K562 (cell line): ENCODE measurements around the gene ZNF215. TPM values are rescaled to one million over a fixed set of nuclear protein-coding genes. Genes with fewer than 3 reads are reported as not detected.

ENCODE experiments used
- ATAC-seq: fragments of 200-7000 bp; cut with Tn5 transposase; 3 replicates; pipeline ENCODE4 v1.9.1; 2020; ENCODE audit warnings: moderate library complexity
- Bru-seq: library from RNA; stranded (reverse); fragments of 400-500 nt; gene quantifications from one replicate; lab custom pipeline; 2021; lab: Mats Ljungman, UMichigan
- BruChase-seq, 2 experiments: library from RNA; stranded (reverse); fragments of 400-500 nt; gene quantifications; one replicate each; lab custom pipeline; 2021; lab: Mats Ljungman, UMichigan
- BruUV-seq: library from RNA; stranded (reverse); fragments of 400-500 nt; replicated peaks from 2 replicates; lab custom pipeline; 2021; lab: Mats Ljungman, UMichigan
- CTCF ChIA-PET: fragments of 300-600 bp; formaldehyde crosslinking; extraction: SDS; loops from one replicate; lab custom pipeline; 2021; ENCODE audit warnings: low intra/inter-chr PET ratio; lab: Yijun Ruan, JAX
- POLR2A ChIA-PET: fragments of 300-600, 350-650 bp; sonication (Branson Sonifier 250); formaldehyde crosslinking; extraction: SDS; loops from one replicate; lab custom pipeline; 2021; ENCODE audit warnings: antibody characterized with exemption, inconsistent platforms; lab: Yijun Ruan, JAX
- DNase-seq, 4 experiments: peaks; one replicate each; pipeline versions ENCODE4 v3.0.0 to v3.0.0-alpha.2; 2011 to 2018; ENCODE audit warnings: low spot score in 3 of 4, mixed read lengths in 3 of 4; ENCODE audit errors: extremely low read depth in 1 of 4
- FAIRE-seq: peaks from 2 replicates; lab custom pipeline; 2011; peaks lifted over from hg19 to GRCh38; lab: Jason Lieb, UNC
- H2AFZ ChIP-seq: 2 replicates; pipeline ENCODE4 v1.6.0; 2011; ENCODE audit warnings: low read depth, low read length, control low read depth, inconsistent platforms
- H3K27ac ChIP-seq: fragments of 200-600 bp; 3 replicates; pipeline ENCODE4 v1.8.0; 2011; ENCODE audit warnings: low read depth, mild to moderate bottlenecking, control low read depth, inconsistent platforms, low read length, moderate library complexity, mixed read lengths; ENCODE audit errors: extremely low read depth
- H3K27me3 ChIP-seq, 2 experiments: fragments of 300-600 bp in 1 of 2; 2 replicates in 1 of 2; 3 replicates in 1 of 2; pipeline versions ENCODE4 v1.6.0 to v1.8.0; 2011; ENCODE audit warnings: inconsistent platforms in 2 of 2, low read length in 2 of 2, mild to moderate bottlenecking in 1 of 2, mixed read lengths in 1 of 2, moderate library complexity in 1 of 2; ENCODE audit not compliant: control insufficient read depth in 2 of 2, insufficient read depth in 2 of 2
- H3K36me3 ChIP-seq: fragments of 300-600 bp; 3 replicates; pipeline ENCODE4 v1.8.0; 2011; ENCODE audit warnings: mild to moderate bottlenecking, low read length, inconsistent platforms; ENCODE audit not compliant: control insufficient read depth, insufficient read depth
- H3K4me1 ChIP-seq, 2 experiments: fragments of 200-600 bp in 1 of 2; replicated peaks in 1 of 2; 2 replicates in 1 of 2; 3 replicates in 1 of 2; pipeline versions ENCODE4 v1.5.1 to v1.8.0; 2011; ENCODE audit warnings: inconsistent platforms in 2 of 2, low read length in 2 of 2, mild to moderate bottlenecking in 1 of 2, mixed read lengths in 1 of 2, moderate library complexity in 1 of 2; ENCODE audit not compliant: control insufficient read depth in 2 of 2, insufficient read depth in 2 of 2
- H3K4me2 ChIP-seq: 2 replicates; pipeline ENCODE4 v1.6.1; 2011; ENCODE audit warnings: low read length, control low read depth, inconsistent platforms, mixed read lengths; ENCODE audit not compliant: insufficient read depth
- H3K4me3 ChIP-seq: fragments of 200-600 bp; sonication (generic), shearing (Covaris generic); 2 replicates; pipeline ENCODE4 v1.5.1; 2016; ENCODE audit warnings: control low read depth, inconsistent platforms
- H3K79me2 ChIP-seq: fragments of 200-600 bp; 3 replicates; pipeline ENCODE4 v1.8.0; 2011; ENCODE audit warnings: low read length, inconsistent platforms; ENCODE audit not compliant: control insufficient read depth, insufficient read depth
- H3K9ac ChIP-seq, 2 experiments: 2 replicates each; pipeline versions ENCODE4 v1.6.0 to v1.6.1; 2011; ENCODE audit warnings: low read depth in 2 of 2, low read length in 2 of 2, control low read depth in 1 of 2, inconsistent platforms in 1 of 2, mild to moderate bottlenecking in 1 of 2, mixed read lengths in 1 of 2; ENCODE audit not compliant: insufficient read depth in 1 of 2
- H3K9me1 ChIP-seq: one replicate; pipeline ENCODE4 v1.6.0; 2011; ENCODE audit warnings: inconsistent platforms, mild to moderate bottlenecking, low read length, moderate library complexity; ENCODE audit not compliant: control insufficient read depth, insufficient read depth
- H3K9me3 ChIP-seq: replicated peaks from 2 replicates; pipeline ENCODE4 v1.5.1; 2011; ENCODE audit warnings: low read depth, low read length, inconsistent platforms; ENCODE audit not compliant: control insufficient read depth, insufficient read depth
- H4K20me1 ChIP-seq: replicated peaks from 2 replicates; pipeline ENCODE4 v1.6.1; 2011; ENCODE audit warnings: low read length, inconsistent platforms, mixed read lengths; ENCODE audit not compliant: control insufficient read depth, insufficient read depth
- EWSR1 ChIP-seq: fragments of 450-650 bp; IDR thresholded peaks from 2 replicates; pipeline ENCODE4 v1.6.1; 2018; ENCODE audit warnings: borderline replicate concordance, mild to moderate bottlenecking, low read depth, moderate library complexity; ENCODE audit not compliant: partially characterized antibody
- FOXK2 ChIP-seq, 2 experiments: fragments of 450-650 bp; IDR thresholded peaks in 1 of 2; conservative IDR thresholded peaks in 1 of 2; 2 replicates each; pipeline ENCODE4 v1.6.1; 2016; ENCODE audit warnings: low read depth in 2 of 2, mild to moderate bottlenecking in 1 of 2
- HEY1 ChIP-seq: fragments of 250-450 bp; sonication (Bioruptor Pico); IDR thresholded peaks from 2 replicates; pipeline ENCODE4 v1.5.0; 2020; ENCODE audit warnings: mild to moderate bottlenecking, moderate library complexity, borderline replicate concordance
- MLX ChIP-seq, 2 experiments: fragments of 450-650 bp in 1 of 2; sonication (generic) in 1 of 2; formaldehyde crosslinking; conservative IDR thresholded peaks; 2 replicates each; pipeline versions ENCODE4 v1.4.0 to v1.8.1; 2020 to 2022; ENCODE audit warnings: mild to moderate bottlenecking in 1 of 2, missing genetic modification reagents in 1 of 2
- NFIX ChIP-seq: fragments of 250-450 bp; sonication (Bioruptor Pico); IDR thresholded peaks from 2 replicates; pipeline ENCODE4 v1.4.0; 2020; ENCODE audit warnings: low read depth, mild to moderate bottlenecking, moderate library complexity
- RBM22 ChIP-seq: fragments of 200-400 bp; formaldehyde crosslinking; IDR thresholded peaks from 2 replicates; pipeline ENCODE4 v1.6.1; 2018; ENCODE audit warnings: low read length, low read depth; ENCODE audit not compliant: poor library complexity, severe bottlenecking
- RBM34 ChIP-seq: fragments of 200-400 bp; formaldehyde crosslinking; IDR thresholded peaks from 2 replicates; pipeline ENCODE4 v1.6.1; 2018; ENCODE audit warnings: low read length, borderline replicate concordance; ENCODE audit not compliant: insufficient read depth
- SLC30A9 ChIP-seq: fragments of 250-450 bp; sonication (Bioruptor Pico); IDR thresholded peaks from 2 replicates; pipeline ENCODE4 v1.8.0; 2022; ENCODE audit warnings: mild to moderate bottlenecking, moderate library complexity
- SMARCB1 ChIP-seq: IDR thresholded peaks from 2 replicates; pipeline ENCODE4 v1.6.1; 2011; ENCODE audit warnings: improper control_type of control experiment, low read depth; ENCODE audit not compliant: insufficient read length
- SPI1 ChIP-seq: IDR thresholded peaks from 2 replicates; pipeline ENCODE4 v1.6.1; 2011; ENCODE audit warnings: low read depth, low read length, control low read depth, borderline replicate concordance
- TAF1 ChIP-seq: IDR thresholded peaks from 2 replicates; pipeline ENCODE4 v1.6.1; 2011; ENCODE audit warnings: mild to moderate bottlenecking, low read length, moderate library complexity; ENCODE audit not compliant: insufficient read depth, control insufficient read depth, severe bottlenecking; ENCODE audit errors: extremely low read depth
- ZNF639 ChIP-seq, 2 experiments: fragments of 200-800 bp in 1 of 2; sonication (Bioruptor generic) in 1 of 2; sonication (generic) in 1 of 2; formaldehyde crosslinking in 1 of 2; IDR thresholded peaks in 1 of 2; conservative IDR thresholded peaks in 1 of 2; 2 replicates each; pipeline versions ENCODE4 v1.5.0 to v1.6.1; 2016 to 2020; ENCODE audit warnings: missing compliant biosample characterization in 1 of 2, missing genetic modification characterization in 1 of 2, missing genetic modification reagents in 1 of 2
- WGBS: fragments of 100-300 bp; shearing (Covaris generic); methylation state at CpG from one replicate; pipeline ENCODE4 v1.1.6; 2016; ENCODE audit warnings: low coverage, mixed read lengths; ENCODE audit not compliant: insufficient coverage; ENCODE audit errors: missing lambda C conversion rate; 5-methylcytosine and 5-hydroxymethylcytosine counted together
- in situ Hi-C: fragments of 300-500 bp; cut with MboI; formaldehyde crosslinking; loops from 4 replicates; pipeline ENCODE4 v1.15.0; 2018; ENCODE audit warnings: inconsistent platforms, mixed read lengths
- intact Hi-C: fragments of 100-400 bp; cut with micrococcal nuclease; formaldehyde crosslinking; loops from 2 replicates; pipeline ENCODE4 v1.14.2; 2022
- long read RNA-seq, 3 experiments: library from polyadenylated mRNA in 2 of 3; library from RNA in 1 of 3; unstranded in 2 of 3; stranded (forward) in 1 of 3; transcript quantifications; one replicate each; pipeline ENCODE4 v2.0.0, GENCODE V29; 2019 to 2022
- polyA minus RNA-seq, 3 experiments: library from RNA; depleted of rRNA, polyadenylated mRNA; stranded (reverse); fragments of >200 nt; gene quantifications; 2 replicates each; pipeline ENCODE4 v1.2.3, GENCODE V29; 2011
- polyA plus RNA-seq, 8 experiments: library from polyadenylated mRNA; depleted of rRNA in 4 of 8; stranded (reverse) in 5 of 8; unstranded in 3 of 8; fragments of >200 nt; fragmentation: Nextera tagmentation in 2 of 8; fragmentation: Illumina TruSeq in 1 of 8; extraction: Ambion mirVana in 2 of 8; extraction: Trizol in 1 of 8; gene quantifications; 2 replicates each; pipeline versions ENCODE4 v1.2.1 to v1.2.3, GENCODE V29; 2011 to 2014; ENCODE audit warnings: inconsistent platforms in 1 of 8, missing spikeins in 1 of 8
- total RNA-seq, 7 experiments: library from RNA; depleted of rRNA in 6 of 7; stranded (reverse); fragments of >200 nt in 6 of 7; fragmentation: Illumina TruSeq in 2 of 7; extraction: Trizol in 2 of 7; gene quantifications; 2 replicates each; pipeline versions ENCODE4 v1.2.1 to v1.2.3, GENCODE V29; 2011 to 2021; ENCODE audit warnings: low replicate concordance in 1 of 7

Gene ZNF215
- 29.3 and 51.7 TPM in 2 replicates for total RNA-seq (2011; cell fraction: chromatin; rRNA removed; ENCODE audit: low replicate concordance)
- total RNA-seq (2011; cell fraction: nucleolus; rRNA removed) = 18.2 and 18.9 TPM in 2 replicates
- 22.4 and 26.6 TPM in 2 replicates for total RNA-seq (2011; cell fraction: nucleoplasm; rRNA removed)
- total RNA-seq (2014; rRNA removed) (11.1 and 11.2 TPM in 2 replicates), total RNA-seq (2014; rRNA removed; fragmentation: Illumina TruSeq; extraction: Trizol) (16.3 and 18.8 TPM in 2 replicates), total RNA-seq (2015; rRNA removed; fragmentation: Illumina TruSeq; extraction: Trizol) (15.3 and 16.5 TPM in 2 replicates), total RNA-seq (2021) (12.5 and 12.8 TPM in 2 replicates), polyA plus RNA-seq (2011; rRNA removed) (12.0 and 19.1 TPM in 2 replicates), polyA plus RNA-seq (2014; fragmentation: Illumina TruSeq; extraction: Trizol) (13.0 and 14.8 TPM in 2 replicates), polyA plus RNA-seq (2014; fragmentation: Nextera tagmentation; extraction: Ambion mirVana) (10 to 100 TPM; 12.2 to 14.2 TPM), polyA plus RNA-seq (2014; rRNA removed) (13.3 and 14.1 TPM in 2 replicates), polyA minus RNA-seq (2011; rRNA and poly(A)+ RNA removed) (37.4 and 39.3 TPM in 2 replicates), Bru-seq, nascent RNA (percentile 83 among the genes with signal in this experiment), BruChase-seq, experiment 1, labeled RNA remaining after a 2-hour chase (percentile 85 among the genes with signal in this experiment), BruChase-seq, experiment 2, labeled RNA remaining after a 6-hour chase (percentile 84 among the genes with signal in this experiment)
- 5.3 and 6.2 TPM in 2 replicates for polyA plus RNA-seq (2011; cell fraction: cytosol; rRNA removed)
- polyA plus RNA-seq (2011; cell fraction: nucleus; rRNA removed) = 25.9 and 30.3 TPM in 2 replicates
- 8.7 and 9.3 TPM in 2 replicates for polyA plus RNA-seq (2012)
- polyA minus RNA-seq (2011; cell fraction: cytosol; rRNA and poly(A)+ RNA removed) = 4.5 and 8.2 TPM in 2 replicates
- 38.2 and 48.1 TPM in 2 replicates for polyA minus RNA-seq (2011; cell fraction: nucleus; rRNA and poly(A)+ RNA removed)
- long read RNA-seq, experiment 1, transcript ZNF215-201 (7 exons, 3,448 nt) = major isoform, 8 of 26 reads
- long read RNA-seq, experiment 1, partial matches to known transcripts = 2 of 26 reads
- long read RNA-seq, experiment 1, other reads (novel, unspliced or antisense) = 14 of 26 reads
- long read RNA-seq, experiment 2, partial matches to known transcripts = 1 of 7 reads
- long read RNA-seq, experiment 2, other reads (novel, unspliced or antisense) = 5 of 7 reads
- long read RNA-seq, experiment 3, partial matches to known transcripts = 2 of 7 reads
- long read RNA-seq, experiment 3, other reads (novel, unspliced or antisense) = 1 of 7 reads

GRCh38 chr11:6926208-6927029 lies at the start of gene ZNF215:
ZNF215 (plus strand) TSS chr11:6926426; CDS start chr11:6932273, 5,847 bp downstream.
- Histone ChIP-seq H2AFZ (peak within 1 kb of the TSS; percentile 98), H3K4me1 (peaks cover 0 to 11% of the 10 kb centered on the region in 2 experiments; a peak in 3 of 5 replicates), H3K9me3 (no peaks in the 10 kb centered on the region), H3K9ac (peak within 1 kb of the TSS; percentile 90 to 98), H3K4me3 (peak within 1 kb of the TSS; percentile 70), H3K9me1 (no peaks in the 10 kb centered on the region), H3K4me2 (peak within 1 kb of the TSS; percentile 94), H3K36me3 (peaks cover 24% of the 10 kb centered on the region; the same call in 2 of the 3 replicates), H3K27ac (peak within 1 kb of the TSS; percentile 89), H3K27me3 (no peaks in the 10 kb centered on the region), H4K20me1 (no peaks in the 10 kb centered on the region), H3K79me2 (peaks cover 32% of the 10 kb centered on the region)
- BruUV-seq = TSS peak; percentile 62
- ATAC-seq (peak; percentile 94), FAIRE-seq (peak; percentile 98), DNase-seq (peak; percentile 92 to 96 (median 93))
- in situ Hi-C loops = no loop called here
- POLR2A ChIA-PET = interaction anchor here (0.5 to 1.8 kb wide), 8 partner anchors 8 to 185 kb away, joined by 3 to 7 read pairs (median 4); no protein-coding TSS in a partner anchor
- under 1% methylated on average over 54 of the region's 61 CpGs for WGBS
- intact Hi-C loops = no loop called here
- CTCF ChIA-PET = no interaction called here
- TF ChIP-seq HEY1 (CRISPR knock-in tag) (no peak), EWSR1 (no peak), SPI1 (peak; percentile 20; the same call in 1 of the 2 replicates), MLX (CRISPR knock-in tag; conservative IDR thresholded peaks at IDR 0.05) (no peak), RBM34 (no peak), TAF1 (peak; percentile 59), FOXK2 (conservative IDR thresholded peaks at IDR 0.05 in 1 of 2, IDR thresholded peaks at IDR 0.05 in 1 of 2; ENCODE audit: low read depth in 2 of 2) (no peak), SLC30A9 (CRISPR knock-in tag) (no peak), NFIX (CRISPR knock-in tag) (no peak), ZNF639 (CRISPR knock-in tag; conservative IDR thresholded peaks at IDR 0.05 in 1 of 2, IDR thresholded peaks at IDR 0.05 in 1 of 2) (no peak), SMARCB1 (no peak), RBM22 (no peak)
